Ascending aorta (tissue), 2 donors: ENCODE results near the gene TCF7. TPM values are rescaled to one million over a fixed set of nuclear protein-coding genes. Genes with fewer than 3 reads are reported as not detected.

ENCODE experiments used
- DNase-seq, 2 donors: peaks; one replicate each; pipeline ENCODE4 v3.0.0-alpha.2; 2019; ENCODE audit warnings: low spot score in 2 of 2
- H3K27ac ChIP-seq, 2 donors: fragments of 200-600 bp; sonication (generic); one replicate each; pipeline ENCODE4 v1.5.1; 2016 to 2017; ENCODE audit warnings: mild to moderate bottlenecking in 1 of 2
- H3K27me3 ChIP-seq: fragments of 200-600 bp; sonication (generic); one replicate; pipeline ENCODE4 v1.5.1; 2017
- H3K36me3 ChIP-seq, 2 donors: fragments of 200-600 bp; sonication (generic); one replicate each; pipeline ENCODE4 v1.5.1; 2016
- H3K4me1 ChIP-seq, 2 donors: fragments of 200-600 bp; sonication (generic); one replicate each; pipeline ENCODE4 v1.5.1; 2016 to 2017; ENCODE audit warnings: mild to moderate bottlenecking in 1 of 2
- H3K4me3 ChIP-seq, 2 donors: fragments of 200-600 bp; sonication (generic); one replicate each; pipeline ENCODE4 v1.5.1; 2016 to 2017; ENCODE audit warnings: mild to moderate bottlenecking in 1 of 2
- H3K9me3 ChIP-seq, 2 donors: fragments of 200-600 bp; sonication (generic); one replicate each; pipeline ENCODE4 v1.5.1; 2016
- intact Hi-C: fragments of 100-400 bp; cut with DNase I; formaldehyde crosslinking; loops from one replicate; pipeline ENCODE4 v1.15.1; 2023
- total RNA-seq: library from RNA; depleted of rRNA; stranded (reverse); fragments of >200 nt; gene quantifications from one replicate; pipeline ENCODE4 v1.1.0, GENCODE V29; 2016
- TF ChIP-seq, protein P1 (sequence below), 3 experiments: fragments of 200-600 bp in 2 of 3; fragments of 450-650 bp in 1 of 3; sonication (generic) in 2 of 3; IDR thresholded peaks; one replicate each; pipeline ENCODE4 v1.5.1; 2016 to 2019; ENCODE audit warnings: antibody characterized with exemption in 3 of 3, mild to moderate bottlenecking in 1 of 3, moderate library complexity in 1 of 3

Gene TCF7
- total RNA-seq, 1 donor from 2014 or later, result 12.1 TPM

DNA sequence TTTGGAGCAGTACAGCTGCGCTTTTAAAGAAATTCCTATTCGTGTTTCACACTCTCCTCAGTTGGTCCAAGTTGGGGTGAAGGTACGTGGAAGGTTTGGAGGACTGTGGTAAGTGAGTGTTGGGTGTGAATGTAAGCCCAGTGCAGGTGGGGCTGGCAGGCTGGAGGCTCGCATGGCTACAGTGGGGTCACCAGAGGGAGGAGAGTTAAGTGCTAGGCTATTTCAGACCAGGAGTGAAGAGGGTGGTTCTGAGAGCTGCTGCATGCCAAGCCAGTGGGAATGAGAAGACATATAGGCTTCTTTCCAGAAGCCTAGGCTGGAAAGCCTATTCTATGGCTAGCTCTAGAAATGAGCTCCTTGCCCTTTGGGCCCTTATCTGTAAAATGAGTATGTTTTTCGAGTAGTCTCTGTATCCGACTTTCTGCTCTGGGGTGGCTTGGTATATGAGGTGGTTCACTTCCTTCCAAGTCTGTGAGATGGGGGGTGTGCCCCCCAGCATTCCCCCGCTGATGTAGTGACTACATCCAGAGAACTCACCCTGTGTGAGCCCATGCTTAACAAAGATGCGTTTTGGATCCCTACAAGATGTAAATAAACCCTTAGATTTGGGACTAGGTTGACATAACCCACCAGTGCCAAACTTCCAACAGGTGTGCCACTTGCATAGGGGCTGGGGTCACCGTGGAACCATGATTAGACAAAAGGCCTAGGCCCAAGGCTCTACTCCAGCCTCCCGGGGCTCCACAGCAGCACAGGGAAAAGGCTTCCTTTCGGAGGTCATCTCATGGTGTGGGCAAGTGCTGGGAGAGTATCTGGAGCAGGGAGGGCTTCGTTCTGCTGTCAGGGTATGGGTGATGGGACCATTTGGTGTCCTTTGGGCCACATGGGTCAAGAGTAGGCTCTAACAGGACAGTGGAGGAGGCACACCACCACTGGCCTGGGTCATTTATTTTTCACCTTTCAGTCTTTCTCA lies 2.6 kb downstream of the TCF7 start:
- DNase-seq, result no peak
- TF ChIP-seq, protein P1, sequence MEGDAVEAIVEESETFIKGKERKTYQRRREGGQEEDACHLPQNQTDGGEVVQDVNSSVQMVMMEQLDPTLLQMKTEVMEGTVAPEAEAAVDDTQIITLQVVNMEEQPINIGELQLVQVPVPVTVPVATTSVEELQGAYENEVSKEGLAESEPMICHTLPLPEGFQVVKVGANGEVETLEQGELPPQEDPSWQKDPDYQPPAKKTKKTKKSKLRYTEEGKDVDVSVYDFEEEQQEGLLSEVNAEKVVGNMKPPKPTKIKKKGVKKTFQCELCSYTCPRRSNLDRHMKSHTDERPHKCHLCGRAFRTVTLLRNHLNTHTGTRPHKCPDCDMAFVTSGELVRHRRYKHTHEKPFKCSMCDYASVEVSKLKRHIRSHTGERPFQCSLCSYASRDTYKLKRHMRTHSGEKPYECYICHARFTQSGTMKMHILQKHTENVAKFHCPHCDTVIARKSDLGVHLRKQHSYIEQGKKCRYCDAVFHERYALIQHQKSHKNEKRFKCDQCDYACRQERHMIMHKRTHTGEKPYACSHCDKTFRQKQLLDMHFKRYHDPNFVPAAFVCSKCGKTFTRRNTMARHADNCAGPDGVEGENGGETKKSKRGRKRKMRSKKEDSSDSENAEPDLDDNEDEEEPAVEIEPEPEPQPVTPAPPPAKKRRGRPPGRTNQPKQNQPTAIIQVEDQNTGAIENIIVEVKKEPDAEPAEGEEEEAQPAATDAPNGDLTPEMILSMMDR (IDR thresholded peaks at IDR 0.05), result no peak
- peaks cover 0 to 14% of the 10 kb centered on the region in 2 donors for H3K4me1 ChIP-seq
- H3K27me3 ChIP-seq, result no peaks in the 10 kb centered on the region
- no peak overlapping the region for H3K4me3 ChIP-seq
- H3K9me3 ChIP-seq, result no peaks in the 10 kb centered on the region
- intact Hi-C loops, result no loop called here
- H3K36me3 ChIP-seq, result no peaks in the 10 kb centered on the region
- no peak overlapping the region for H3K27ac ChIP-seq

DNA sequence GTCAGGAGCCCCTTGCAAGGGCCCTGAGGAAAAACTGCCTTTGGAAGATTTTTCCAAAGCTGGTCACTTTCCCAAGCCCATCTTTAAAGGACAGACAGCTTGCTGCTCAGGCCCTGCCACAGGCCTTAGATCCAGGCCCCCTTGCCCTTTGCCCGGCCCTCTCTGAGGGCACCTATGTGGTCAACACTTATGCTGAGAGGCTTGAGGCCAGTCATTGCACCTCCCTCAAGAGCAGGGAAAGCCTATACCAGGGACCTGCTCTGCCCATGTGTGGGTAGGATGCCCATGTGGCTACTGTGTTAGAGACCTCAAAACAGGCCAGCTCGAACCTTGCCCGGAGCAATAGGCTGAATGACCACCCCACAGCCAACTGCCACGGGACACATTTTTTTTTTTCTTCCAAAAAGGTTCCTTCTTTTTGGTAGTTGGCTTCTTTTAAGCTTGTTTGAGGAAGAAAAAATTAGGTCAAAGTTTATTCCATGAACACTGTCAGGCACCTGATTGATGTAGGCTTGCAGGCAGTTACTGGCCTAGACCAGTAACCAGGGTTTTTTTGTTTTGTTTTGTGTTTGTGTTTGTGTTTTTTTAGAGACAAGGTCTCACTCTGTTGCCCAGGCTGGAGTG lies 3.8 kb downstream of the TCF7 start:
- Histone ChIP-seq H3K9me3 (no peaks in the 10 kb centered on the region), H3K36me3 (no peaks in the 10 kb centered on the region), H3K27ac (no peak overlapping the region), H3K4me1 (peaks cover 0 to 12% of the 10 kb centered on the region in 2 donors), H3K27me3 (no peaks in the 10 kb centered on the region), H3K4me3 (no peak overlapping the region)
- TF ChIP-seq, protein P1 (IDR thresholded peaks at IDR 0.05), result no peak
- DNase-seq, result no peak
- intact Hi-C loops, result no loop called here

DNA sequence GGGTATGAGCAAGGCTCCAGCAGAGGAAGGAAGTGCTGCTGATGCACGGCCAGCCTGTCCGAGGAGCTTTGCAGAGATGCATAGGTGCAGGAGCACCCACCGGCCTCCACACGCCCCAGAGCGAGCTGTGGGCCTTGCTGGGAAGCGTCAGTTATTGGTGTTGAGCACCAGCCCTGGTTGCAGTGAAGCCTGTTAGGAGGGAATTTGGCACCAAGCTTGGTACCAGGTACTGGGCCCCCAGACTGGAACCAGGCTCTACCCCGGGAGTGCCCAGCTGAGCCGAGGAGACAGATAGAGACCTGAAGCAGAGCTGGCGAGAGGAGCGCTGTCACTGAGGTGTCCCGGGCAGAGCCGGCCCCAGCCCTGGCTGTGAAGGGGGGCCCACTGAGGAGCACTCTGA lies 5.2 kb downstream of the TCF7 start:
- no peak overlapping the region for H3K4me3 ChIP-seq
- H3K4me1 ChIP-seq, result peaks cover 2 to 9% of the 10 kb centered on the region in 2 donors
- no peaks in the 10 kb centered on the region for H3K36me3 ChIP-seq
- H3K27ac ChIP-seq, result no peak overlapping the region
- H3K27me3 ChIP-seq, result no peaks in the 10 kb centered on the region
- TF ChIP-seq, protein P1 (IDR thresholded peaks at IDR 0.05), result no peak
- intact Hi-C loops, result no loop called here
- DNase-seq, result no peak
- no peaks in the 10 kb centered on the region for H3K9me3 ChIP-seq

DNA sequence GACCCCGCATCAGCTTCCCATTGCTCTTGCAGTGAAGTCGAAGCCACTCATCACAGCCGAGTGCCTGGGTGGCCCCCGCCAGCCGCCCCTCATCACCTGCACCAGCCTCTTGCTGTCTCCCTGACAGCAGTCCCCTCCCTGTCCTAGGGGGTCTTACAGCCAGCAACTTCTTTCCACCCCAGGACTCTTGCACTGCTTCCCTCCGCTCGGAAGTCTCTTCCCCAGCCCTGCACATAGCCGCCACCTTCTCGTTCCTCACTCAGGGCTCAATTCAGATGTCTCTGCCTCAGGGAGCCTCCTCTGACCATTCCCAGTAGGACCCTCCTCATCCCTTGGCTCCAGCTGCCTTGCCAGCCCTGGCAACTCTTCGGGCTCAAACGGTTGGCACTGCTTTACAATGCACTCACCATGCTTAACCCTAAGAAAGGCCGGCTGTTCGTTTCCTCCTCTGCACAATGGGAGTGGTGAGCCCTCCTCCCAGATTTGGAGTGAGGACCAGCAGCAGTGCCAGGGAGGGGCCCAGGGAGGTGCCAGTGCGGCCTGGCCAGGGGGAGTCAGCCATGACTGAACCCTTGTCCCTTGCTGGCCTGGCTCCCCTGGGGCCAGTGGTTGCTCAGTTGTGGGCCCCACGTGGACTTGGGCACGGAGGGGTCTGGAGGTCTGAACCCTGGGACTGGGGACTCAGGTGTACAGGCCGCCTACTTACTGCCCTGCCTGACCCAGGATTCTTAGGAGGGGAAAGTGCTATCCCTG lies 6.1 kb downstream of the TCF7 start:
- Histone ChIP-seq H3K27me3 (no peaks in the 10 kb centered on the region), H3K9me3 (no peaks in the 10 kb centered on the region), H3K36me3 (no peaks in the 10 kb centered on the region), H3K4me3 (no peak overlapping the region), H3K27ac (no peak overlapping the region), H3K4me1 (peaks cover 8 to 14% of the 10 kb centered on the region in 2 donors)
- no peak for DNase-seq
- intact Hi-C loops, result no loop called here
- TF ChIP-seq, protein P1 (IDR thresholded peaks at IDR 0.05), result no peak

DNA sequence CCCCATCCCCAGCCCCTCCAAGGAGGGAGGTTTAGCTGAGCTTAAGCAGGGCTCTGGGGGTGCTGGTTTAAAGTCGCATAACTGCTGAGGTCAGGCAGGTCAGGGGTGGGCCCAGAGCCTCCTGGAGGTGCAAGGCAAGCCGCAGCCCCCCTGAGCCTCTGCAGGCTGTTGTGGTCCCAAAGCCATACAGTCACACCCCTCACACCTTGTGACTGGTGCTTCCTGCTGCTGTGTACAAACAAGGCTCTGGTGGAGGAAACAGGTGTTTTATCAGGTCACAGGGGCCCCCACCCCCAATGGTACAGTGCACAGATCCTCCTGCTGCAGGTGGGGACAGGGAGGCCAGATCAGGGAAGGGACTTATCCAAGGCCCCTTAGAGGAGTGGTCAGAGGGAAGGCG lies 8.0 kb downstream of the TCF7 start:
- DNase-seq, result no peak
- Histone ChIP-seq H3K9me3 (no peaks in the 10 kb centered on the region), H3K27ac (no peak overlapping the region), H3K27me3 (no peaks in the 10 kb centered on the region), H3K36me3 (no peaks in the 10 kb centered on the region), H3K4me3 (no peak overlapping the region), H3K4me1 (peaks cover 10 to 27% of the 10 kb centered on the region in 2 donors)
- intact Hi-C loops, result no loop called here
- TF ChIP-seq, protein P1 (IDR thresholded peaks at IDR 0.05), result no peak
